GM21528 (cell line): ENCODE data around the gene MYO1C.
"Not testable (repeated sequence)": the region's sequence is repeated elsewhere in the genome, so short reads cannot be mapped to it uniquely, and the experiment has no call there.

Experiments
- ATAC-seq: cut with Tn5 transposase; IDR thresholded peaks from one replicate; pipeline ENCODE4 v1.9.1; 2021; ENCODE audit warnings: mild to moderate bottlenecking, moderate library complexity; ENCODE audit not compliant: unreplicated experiment, low FRiP score

The MYO1C gene

DNA sequence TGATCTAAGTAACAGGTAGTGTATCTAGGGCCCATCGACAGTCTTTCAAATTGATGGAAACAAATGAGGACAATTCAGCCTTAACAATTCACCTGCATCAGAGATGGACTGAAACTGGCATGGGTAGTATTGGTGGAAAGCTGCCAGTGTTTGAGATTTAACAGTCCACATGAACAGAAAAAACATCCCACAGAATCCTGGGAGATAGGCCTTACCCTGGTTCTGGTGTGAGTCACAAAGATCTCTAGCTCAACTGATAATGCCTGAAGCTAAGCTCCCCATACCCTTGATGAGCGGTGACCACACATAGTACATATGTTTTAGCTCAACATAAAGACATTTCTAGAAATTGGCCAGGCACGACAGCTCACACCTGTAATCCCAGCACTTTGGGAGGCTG, 58.3 kb downstream of the MYO1C start:
- no peak for ATAC-seq

DNA sequence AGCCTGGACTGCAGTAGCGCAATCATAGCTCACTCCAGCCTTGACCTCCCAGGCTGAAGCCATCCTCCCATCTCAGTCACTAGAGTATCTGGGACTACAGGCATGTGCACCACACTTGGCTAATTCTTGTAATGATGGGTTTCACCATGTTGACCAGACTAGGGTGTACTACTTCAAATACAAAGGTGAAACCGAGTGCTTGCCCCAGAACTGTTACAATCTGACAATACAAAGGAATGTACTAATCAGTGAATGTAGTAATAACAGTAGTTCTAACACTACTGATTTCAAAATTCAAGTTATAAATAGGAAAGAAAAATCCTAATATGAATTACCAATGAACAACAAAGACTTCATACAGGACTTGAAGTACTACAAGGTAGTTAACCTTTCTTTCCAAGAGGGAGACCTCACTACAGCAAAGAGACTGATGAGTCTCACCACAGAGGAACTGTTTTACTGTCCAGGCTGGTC, 60.8 kb downstream of the MYO1C start:
- no peak for ATAC-seq

DNA sequence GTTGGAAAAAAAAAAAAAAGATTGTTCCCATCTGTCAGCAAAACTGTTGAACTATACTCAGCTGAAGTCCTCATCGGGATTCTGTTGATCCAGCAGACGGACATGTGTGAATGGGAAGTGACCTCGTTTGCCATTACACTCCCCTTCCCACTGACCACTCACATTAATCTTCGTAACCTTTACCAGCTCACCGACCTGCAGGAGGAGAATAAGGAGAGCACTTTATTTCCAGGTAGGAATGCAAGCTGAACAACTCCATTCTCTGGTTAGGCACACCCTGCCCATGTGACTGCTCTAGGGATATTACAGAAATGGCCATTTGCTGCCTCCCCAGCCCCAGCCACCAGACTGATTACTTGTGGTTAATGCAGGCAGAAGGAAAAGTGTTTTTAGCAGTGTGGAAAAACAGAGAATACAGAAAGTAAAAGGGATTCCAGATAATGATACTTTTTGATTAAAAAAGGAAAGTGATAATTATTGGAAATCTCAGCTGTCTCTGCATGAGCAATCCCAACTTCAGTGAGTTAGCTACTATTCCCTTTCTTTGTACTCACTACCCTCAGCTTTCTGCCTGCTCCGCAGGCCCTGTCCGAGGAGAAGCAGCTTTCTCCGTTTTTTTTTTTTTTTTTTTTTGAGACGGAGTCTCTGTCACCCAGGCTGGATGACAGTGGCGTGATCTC, 68.9 kb downstream of the MYO1C start:
- ATAC-seq: no peak

DNA sequence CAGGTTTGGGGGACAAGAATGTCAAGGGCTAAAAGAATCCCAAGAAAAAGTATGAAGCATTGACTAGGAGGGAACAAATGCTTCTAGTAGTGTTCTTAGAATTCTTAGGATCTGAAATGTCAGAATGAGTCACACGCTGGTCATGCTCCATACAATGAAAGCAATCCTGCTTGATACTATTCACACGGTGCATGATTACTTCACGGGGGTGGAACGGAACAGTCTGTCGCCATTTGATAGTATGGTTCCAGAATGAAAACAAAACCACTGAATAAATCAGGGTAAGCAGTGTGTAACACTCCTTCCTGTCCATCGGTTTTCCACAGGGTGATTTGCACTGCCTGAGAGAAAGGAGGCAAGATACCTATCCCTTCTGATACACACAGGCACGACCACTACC, 69.6 kb downstream of the MYO1C start:
- no peak for ATAC-seq

DNA sequence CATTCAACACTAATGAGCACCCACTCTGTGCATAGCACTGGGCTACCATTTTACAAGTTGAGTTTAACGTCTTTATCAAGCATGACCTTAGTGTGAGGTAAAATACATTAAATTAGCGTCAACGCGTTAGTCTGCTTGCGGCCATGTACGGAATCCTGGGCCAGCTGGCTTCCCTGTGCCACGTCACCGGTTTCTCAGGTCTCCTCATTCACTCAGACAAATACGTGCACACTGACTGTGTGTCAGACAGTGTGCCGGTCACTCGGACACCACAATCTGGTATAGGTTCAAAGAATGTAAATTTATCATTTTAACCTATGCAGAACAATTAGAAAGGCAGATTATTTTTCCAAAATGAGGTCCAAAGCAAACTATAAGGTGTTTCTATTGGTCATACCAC, 71.0 kb downstream of the MYO1C start:
- no peak for ATAC-seq

DNA sequence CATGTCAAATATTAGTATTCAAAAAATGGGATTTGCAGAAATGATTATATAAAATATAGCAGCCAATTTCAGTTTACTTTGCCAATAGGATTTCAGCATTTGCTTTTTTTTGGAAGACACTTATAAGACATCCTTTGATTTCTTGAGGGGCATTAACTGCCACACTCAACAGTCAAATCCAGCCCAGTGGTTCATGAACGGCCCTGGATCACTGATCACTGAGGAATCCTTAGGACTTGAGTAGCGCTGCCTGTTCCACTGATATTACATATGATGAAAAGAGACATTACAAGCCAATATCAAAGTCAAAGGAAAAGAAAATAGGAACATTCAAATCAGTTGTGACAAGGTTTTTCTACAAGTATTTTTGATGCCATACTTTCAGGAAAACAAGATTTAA, 71.5 kb downstream of the MYO1C start:
- ATAC-seq: no peak

DNA sequence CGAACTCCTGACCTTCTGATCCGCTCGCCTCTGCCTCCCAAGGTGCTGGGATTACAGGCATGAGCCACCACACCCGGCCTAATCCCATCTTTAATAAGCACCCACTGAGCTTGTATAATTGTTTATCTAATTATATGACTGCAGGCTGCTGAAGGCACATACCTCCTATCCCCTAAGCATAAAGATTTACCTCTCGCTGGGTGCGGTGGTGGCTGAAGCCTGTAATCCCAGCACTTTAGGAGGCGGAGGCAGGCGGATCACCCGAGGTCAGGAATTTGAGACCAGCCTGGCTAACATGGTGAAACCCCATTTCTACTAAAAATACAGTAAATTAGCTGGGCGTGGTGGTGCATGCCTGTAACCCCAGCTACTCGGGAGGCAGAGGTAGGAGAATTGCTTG, 72.3 kb downstream of the MYO1C start:
- ATAC-seq: no peak

DNA sequence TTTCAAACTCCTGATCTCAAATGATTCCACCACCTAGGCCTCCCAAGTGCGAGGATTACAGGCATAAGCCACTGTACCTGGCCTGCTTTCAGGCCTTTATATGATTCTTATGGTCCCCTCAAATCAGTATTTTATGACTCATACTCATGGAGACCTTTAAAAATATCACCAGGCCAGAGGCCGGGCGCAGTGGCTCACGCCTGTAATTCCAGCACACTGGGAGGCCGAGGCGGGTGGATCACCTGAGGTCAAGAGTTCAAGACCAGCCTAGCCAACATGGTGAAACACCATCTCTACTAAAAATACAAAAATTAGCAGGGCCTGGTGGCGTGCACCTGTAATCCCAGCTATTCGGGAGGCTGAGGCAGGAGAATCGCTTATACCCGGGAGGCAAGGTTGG, 74.0 kb downstream of the MYO1C start:
- ATAC-seq: not testable (repeated sequence)

DNA sequence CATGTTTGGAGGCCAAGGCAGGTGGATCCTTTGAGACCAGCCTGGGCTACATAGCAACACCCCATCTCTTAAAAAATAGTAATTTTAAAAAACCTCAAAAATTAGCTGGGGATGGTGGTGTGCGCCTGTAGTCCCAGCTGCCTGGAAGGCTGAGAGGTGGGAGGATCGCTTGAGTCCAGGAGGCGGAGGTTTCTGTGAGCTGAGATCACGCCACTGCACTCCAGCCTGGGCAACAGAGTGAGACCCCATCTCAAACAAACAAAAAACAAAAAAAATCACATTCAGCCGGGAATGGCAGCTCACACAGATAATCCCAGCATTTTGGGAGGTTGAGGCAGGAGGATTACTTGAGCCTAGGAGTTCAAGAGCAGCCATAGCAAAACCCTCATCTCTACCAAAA, 76.1 kb downstream of the MYO1C start:
- ATAC-seq: no peak

DNA sequence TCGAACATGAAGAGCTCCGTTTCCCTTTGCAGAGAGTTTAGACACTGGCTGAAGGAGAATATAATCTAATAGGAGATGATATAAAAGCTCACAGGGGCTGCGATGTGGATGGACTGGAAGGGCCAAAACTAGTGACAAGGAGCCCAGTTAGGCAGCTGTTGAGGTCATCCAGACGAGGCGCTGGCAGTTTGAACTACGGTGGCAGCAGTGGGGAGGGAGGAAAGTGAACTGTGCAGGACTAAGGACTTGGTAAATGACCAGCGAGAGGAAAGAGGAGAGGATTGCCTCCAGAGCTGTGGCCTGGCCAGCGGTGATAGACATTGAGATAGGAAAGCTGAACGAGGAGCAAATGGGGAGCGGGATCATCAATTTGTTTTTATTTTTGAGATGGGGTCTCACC, 77.9 kb downstream of the MYO1C start:
- no peak for ATAC-seq
